Fibroblast of skin of right biceps (primary cell): Measurements from ENCODE around the gene SPATA20.

ENCODE experiments used
- DNase-seq: peaks from one replicate; pipeline ENCODE4 v3.0.0-alpha.2; 2013

SPATA20 gene

DNA sequence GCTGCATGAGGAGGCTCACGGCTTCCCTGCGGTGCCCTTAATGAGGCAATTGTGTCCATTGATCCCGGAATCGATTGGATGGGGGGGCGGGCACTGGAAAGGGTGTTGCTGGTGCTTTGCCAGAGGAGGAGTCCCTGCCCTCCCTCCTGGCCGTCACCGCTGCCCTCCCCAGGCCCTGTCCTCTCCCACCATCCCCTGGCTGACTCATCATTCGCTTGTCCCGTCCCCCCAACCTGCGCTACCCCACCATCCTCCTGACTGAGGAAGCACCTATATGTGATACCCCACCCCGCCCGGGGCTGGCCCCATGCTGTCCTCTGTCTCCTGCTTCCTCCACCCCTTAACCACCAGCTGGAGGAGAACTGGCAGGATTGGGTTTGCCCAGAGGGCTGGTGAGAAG is 34.3 kb downstream of the SPATA20 start:
- DNase-seq: no peak

- no peak for DNase-seq
Measured at GRCh38 chr17:50582741-50583140, 35.8 kb downstream of the SPATA20 start.

- no peak for DNase-seq
Measured at GRCh38 chr17:50583641-50584040, 36.7 kb downstream of the SPATA20 start.

- no peak for DNase-seq
Measured at GRCh38 chr17:50584116-50584515, 37.1 kb downstream of the SPATA20 start.

GRCh38 chr17:50584749-50585148 is 37.8 kb downstream of the SPATA20 start:
- no peak for DNase-seq

DNA sequence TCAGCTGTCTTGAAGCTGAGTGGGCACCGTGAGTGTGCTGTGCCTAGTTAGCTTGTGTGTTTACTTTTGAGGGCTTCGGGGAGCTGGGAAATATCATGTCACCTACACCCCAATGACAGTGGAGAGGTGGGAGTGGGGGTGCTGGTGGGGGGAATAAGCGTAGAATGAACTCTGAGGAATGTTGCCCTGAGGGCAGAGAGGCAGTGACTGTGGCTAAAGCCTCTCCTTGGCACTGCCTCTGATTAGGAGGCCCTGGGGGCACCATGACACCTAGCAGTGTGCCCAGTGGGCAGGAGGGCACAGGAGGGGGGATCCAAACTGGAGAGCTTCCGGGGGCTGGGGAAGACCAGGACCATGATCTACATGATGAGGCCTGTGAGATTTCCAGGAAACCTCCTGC is 38.4 kb downstream of the SPATA20 start:
- DNase-seq: no peak

- DNase-seq: no peak
Measured at GRCh38 chr17:50585891-50586290, 38.9 kb downstream of the SPATA20 start.

- no peak for DNase-seq
Measured at GRCh38 chr17:50586421-50587247, 39.7 kb downstream of the SPATA20 start.

DNA sequence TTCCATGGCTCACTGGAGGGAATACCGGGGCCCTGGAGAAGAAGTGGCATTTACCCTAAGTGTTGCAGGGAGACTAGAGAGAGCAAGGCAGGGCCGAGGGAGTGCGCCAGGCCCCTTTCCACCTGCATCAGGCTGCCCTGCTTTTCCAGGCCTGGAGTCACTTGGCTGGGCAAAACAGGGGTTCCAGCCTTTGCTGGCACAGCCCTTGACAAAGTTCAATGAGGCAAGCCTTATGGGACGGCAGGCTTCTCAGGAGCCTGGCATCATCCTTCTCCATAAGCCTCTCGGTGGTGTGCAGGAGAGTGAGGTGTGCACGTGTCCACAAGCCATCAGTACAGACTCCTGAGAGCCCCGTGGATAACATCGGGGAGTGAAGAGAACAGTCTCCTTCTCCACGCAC is 40.6 kb downstream of the SPATA20 start:
- no peak for DNase-seq

- no peak for DNase-seq
Measured at GRCh38 chr17:50588391-50589049, 41.5 kb downstream of the SPATA20 start.

GRCh38 chr17:50589095-50589705 is 42.2 kb downstream of the SPATA20 start:
- DNase-seq: no peak

- DNase-seq: no peak
Measured at GRCh38 chr17:50590946-50591737, 44.2 kb downstream of the SPATA20 start.

- no peak for DNase-seq
Measured at GRCh38 chr17:50593321-50593720, 46.3 kb downstream of the SPATA20 start.

GRCh38 chr17:50594128-50594823 is 47.3 kb downstream of the SPATA20 start:
- DNase-seq: no peak

DNA sequence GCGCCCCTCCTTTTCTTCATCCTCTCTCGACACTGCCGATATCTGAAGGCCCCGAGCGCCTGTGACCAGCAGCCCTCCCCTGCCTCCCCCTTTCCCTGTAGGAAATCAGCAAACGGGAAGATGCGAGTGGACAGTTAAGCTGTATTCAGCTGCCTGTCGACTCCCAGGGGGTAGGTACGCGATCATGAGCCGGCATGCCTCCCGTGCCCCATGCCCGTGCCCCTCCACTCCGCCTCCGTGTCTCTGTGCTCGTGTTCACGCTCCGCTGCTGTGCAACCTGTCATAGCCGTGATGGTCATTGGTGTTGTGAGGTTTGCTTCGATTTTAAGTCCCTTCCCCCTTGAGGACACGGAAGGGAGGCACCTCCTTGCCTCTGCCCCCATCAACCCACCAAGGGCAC is 47.9 kb downstream of the SPATA20 start:
- DNase-seq: no peak

GRCh38 chr17:50596191-50597037 is 49.4 kb downstream of the SPATA20 start:
- DNase-seq: no peak

- DNase-seq: no peak
Measured at GRCh38 chr17:50598487-50598886, 51.5 kb downstream of the SPATA20 start.

DNA sequence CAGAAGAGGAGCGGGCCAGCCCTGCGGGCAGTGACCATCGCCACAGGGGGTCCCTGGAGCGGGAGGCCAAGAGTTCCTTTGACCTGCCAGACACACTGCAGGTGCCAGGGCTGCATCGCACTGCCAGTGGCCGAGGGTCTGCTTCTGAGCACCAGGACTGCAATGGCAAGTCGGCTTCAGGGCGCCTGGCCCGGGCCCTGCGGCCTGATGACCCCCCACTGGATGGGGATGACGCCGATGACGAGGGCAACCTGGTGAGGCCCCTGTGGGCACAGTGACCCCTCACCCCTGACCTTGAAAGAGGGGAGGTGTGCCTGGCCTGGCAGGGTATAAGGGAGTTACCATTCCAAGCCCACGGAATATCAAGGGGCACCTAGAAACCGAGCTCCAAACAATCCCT is 52.6 kb downstream of the SPATA20 start:
- DNase-seq: no peak

DNA sequence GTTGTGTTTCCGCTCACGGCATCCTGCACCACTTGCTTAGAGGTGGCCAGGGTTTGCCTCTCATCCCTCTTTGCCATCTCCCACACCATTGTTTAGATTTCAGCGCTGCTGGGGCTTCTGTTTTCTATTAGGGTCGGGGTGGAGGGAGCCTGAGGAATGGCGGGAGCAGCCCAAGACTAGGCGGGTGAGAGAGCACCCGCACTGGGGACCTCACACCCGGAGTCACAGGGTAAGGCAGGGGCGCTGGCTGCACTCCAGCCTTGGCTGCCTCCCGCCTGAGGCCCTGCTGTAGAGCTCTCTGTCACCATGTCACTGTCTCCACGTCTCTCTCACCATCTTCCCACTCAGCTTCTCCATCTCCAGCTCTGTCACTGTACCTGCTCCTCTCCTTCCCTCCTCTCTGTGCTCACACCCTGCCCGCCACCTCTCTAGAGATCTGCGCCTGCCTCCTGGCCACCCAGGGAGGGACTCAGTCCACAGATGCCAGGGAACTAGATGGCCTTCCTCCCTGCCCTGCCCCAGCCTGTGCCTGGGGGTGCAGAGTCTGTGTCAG is 54.9 kb downstream of the SPATA20 start:
- DNase-seq: no peak

GRCh38 chr17:50602836-50603235 is 55.9 kb downstream of the SPATA20 start:
- DNase-seq: no peak

DNA sequence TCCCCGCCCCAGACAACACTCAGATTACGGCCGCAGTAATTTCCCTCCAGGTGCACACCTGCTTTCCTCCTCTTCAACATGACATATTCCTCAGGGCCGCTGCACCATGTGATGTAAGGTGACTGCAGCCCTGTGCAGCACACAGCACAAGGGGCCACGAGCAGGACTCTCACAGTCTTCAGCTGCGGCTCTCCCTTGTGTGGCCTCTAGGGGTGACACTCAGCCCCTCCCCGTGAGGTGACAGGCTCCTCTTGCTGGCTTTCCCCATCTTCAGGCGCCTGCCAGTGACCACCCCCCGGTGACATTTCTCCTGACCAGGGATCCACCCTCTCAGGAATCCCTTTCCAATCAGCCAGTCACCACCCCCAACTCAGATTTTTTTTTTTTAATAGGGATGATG is 56.4 kb downstream of the SPATA20 start:
- DNase-seq: no peak
